ENCODE data around the gene DIAPH3.

Gene DIAPH3

GRCh38 chr13:59982631-59983382 is 180.9 kb downstream of the DIAPH3 start:
- H3K27ac ChIP-seq, result no peak overlapping the region
- ChIA-PET CTCF (no interaction called here), POLR2A (ENCODE audit: low non-redundant PET) (no interaction called here)
- DNase-seq (ENCODE audit: low spot score), result no peak
- TF ChIP-seq, protein P1, sequence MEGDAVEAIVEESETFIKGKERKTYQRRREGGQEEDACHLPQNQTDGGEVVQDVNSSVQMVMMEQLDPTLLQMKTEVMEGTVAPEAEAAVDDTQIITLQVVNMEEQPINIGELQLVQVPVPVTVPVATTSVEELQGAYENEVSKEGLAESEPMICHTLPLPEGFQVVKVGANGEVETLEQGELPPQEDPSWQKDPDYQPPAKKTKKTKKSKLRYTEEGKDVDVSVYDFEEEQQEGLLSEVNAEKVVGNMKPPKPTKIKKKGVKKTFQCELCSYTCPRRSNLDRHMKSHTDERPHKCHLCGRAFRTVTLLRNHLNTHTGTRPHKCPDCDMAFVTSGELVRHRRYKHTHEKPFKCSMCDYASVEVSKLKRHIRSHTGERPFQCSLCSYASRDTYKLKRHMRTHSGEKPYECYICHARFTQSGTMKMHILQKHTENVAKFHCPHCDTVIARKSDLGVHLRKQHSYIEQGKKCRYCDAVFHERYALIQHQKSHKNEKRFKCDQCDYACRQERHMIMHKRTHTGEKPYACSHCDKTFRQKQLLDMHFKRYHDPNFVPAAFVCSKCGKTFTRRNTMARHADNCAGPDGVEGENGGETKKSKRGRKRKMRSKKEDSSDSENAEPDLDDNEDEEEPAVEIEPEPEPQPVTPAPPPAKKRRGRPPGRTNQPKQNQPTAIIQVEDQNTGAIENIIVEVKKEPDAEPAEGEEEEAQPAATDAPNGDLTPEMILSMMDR (conservative IDR thresholded peaks at IDR 0.05; ENCODE audit: low read depth), result no peak

GRCh38 chr13:59979589-59979988 is 184.1 kb downstream of the DIAPH3 start:
- POLR2A ChIA-PET (ENCODE audit: low non-redundant PET), result no interaction called here
- no peak for DNase-seq (ENCODE audit: low spot score)
- TF ChIP-seq, protein P1 (conservative IDR thresholded peaks at IDR 0.05; ENCODE audit: low read depth), result no peak
- no peak overlapping the region for H3K27ac ChIP-seq
- CTCF ChIA-PET, result no interaction called here

DNA sequence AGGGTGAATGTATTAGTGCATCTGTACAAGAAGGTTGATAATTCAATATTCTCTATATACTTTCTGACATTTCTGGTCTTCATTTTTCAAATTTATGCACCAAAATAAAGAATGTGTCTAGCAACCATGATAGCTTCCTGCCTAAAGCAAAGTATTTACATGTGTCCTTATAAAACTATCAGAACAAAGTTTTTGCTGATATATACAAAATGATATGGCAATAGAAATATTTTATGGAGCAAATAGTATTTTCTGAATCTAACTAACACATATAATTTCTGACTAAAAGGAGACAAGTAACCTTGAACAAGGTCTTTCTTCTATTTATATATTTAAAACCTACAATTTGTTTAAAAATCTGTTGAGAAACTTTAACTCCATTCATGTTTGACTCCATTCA is 184.9 kb downstream of the DIAPH3 start:
- ChIA-PET POLR2A (ENCODE audit: low non-redundant PET) (no interaction called here), CTCF (interaction anchor here (0.7 kb wide), 1 partner anchor 183 kb away, joined by 5 read pairs; no protein-coding TSS in a partner anchor)
- TF ChIP-seq, protein P1 (conservative IDR thresholded peaks at IDR 0.05; ENCODE audit: low read depth), result no peak
- DNase-seq (ENCODE audit: low spot score), result no peak
- H3K27ac ChIP-seq, result no peak overlapping the region

- CTCF ChIA-PET, result interaction anchor here (0.5 to 0.6 kb wide), 2 partner anchors 205 to 1274 kb away, joined by 3 to 6 read pairs; no protein-coding TSS in a partner anchor
- POLR2A ChIA-PET (ENCODE audit: low non-redundant PET), result no interaction called here
- H3K27ac ChIP-seq, result no peak overlapping the region
- TF ChIP-seq, protein P1 (conservative IDR thresholded peaks at IDR 0.05; ENCODE audit: low read depth), result no peak
- no peak for DNase-seq (ENCODE audit: low spot score)
Observed at GRCh38 chr13:59976856-59977255, 186.9 kb downstream of the DIAPH3 start.

GRCh38 chr13:59975807-59976435 is 187.8 kb downstream of the DIAPH3 start:
- POLR2A ChIA-PET (ENCODE audit: low non-redundant PET), result no interaction called here
- no peak overlapping the region for H3K27ac ChIP-seq
- TF ChIP-seq, protein P1 (conservative IDR thresholded peaks at IDR 0.05; ENCODE audit: low read depth), result no peak
- CTCF ChIA-PET, result interaction anchor here (0.5 kb wide), 1 partner anchor 71 kb away, joined by 6 read pairs; no protein-coding TSS in a partner anchor
- DNase-seq (ENCODE audit: low spot score), result no peak

GRCh38 chr13:59970847-59971246 is 192.9 kb downstream of the DIAPH3 start:
- H3K27ac ChIP-seq, result no peak overlapping the region
- TF ChIP-seq, protein P1 (conservative IDR thresholded peaks at IDR 0.05; ENCODE audit: low read depth), result no peak
- ChIA-PET CTCF (no interaction called here), POLR2A (ENCODE audit: low non-redundant PET) (no interaction called here)
- no peak for DNase-seq (ENCODE audit: low spot score)

All from RWPE1 (cell line).